Kidney (tissue), 14 donors: ENCODE data around the gene S100A4. TPM values are rescaled to one million over a fixed set of nuclear protein-coding genes. Genes with fewer than 3 reads are reported as not detected.

Source experiments
- DNase-seq, 5 donors: peaks; one replicate each; pipeline ENCODE4 v3.0.0-alpha.2; 2013 to 2020
- FAIRE-seq: peaks from 2 replicates; lab custom pipeline; 2012; peaks lifted over from hg19 to GRCh38; lab: Jason Lieb, UNC
- H3K27ac ChIP-seq, 2 donors: one replicate each; pipeline ENCODE4 v1.7.0; 2013; ENCODE audit warnings: low read depth in 2 of 2, low read length in 2 of 2, inconsistent platforms in 1 of 2
- H3K27me3 ChIP-seq: one replicate; pipeline ENCODE4 v1.7.1; 2013; ENCODE audit warnings: low read length, inconsistent platforms; ENCODE audit not compliant: control insufficient read depth, insufficient read depth
- H3K36me3 ChIP-seq, 3 donors: one replicate each; pipeline versions ENCODE4 v1.7.0 to v1.7.1; 2013; ENCODE audit warnings: low read length in 3 of 3, control low read depth in 1 of 3, inconsistent platforms in 1 of 3; ENCODE audit not compliant: insufficient read depth in 3 of 3, control insufficient read depth in 2 of 3
- H3K4me1 ChIP-seq, 3 donors: one replicate each; pipeline versions ENCODE4 v1.7.0 to v1.7.1; 2013; ENCODE audit warnings: low read length in 3 of 3, inconsistent platforms in 1 of 3, low read depth in 1 of 3; ENCODE audit not compliant: control insufficient read depth in 2 of 3, insufficient read depth in 2 of 3
- H3K4me3 ChIP-seq, 3 donors: one replicate each; pipeline versions ENCODE4 v1.7.0 to v1.8.1; 2013; ENCODE audit warnings: low read length in 3 of 3, control low read depth in 1 of 3, inconsistent platforms in 1 of 3
- H3K9ac ChIP-seq, 3 donors: one replicate each; pipeline versions ENCODE4 v1.7.0 to v1.7.1; 2013; ENCODE audit warnings: low read length in 3 of 3, control low read depth in 1 of 3, inconsistent platforms in 1 of 3
- H3K9me3 ChIP-seq, 3 donors: one replicate each; pipeline versions ENCODE4 v1.7.0 to v1.7.1; 2013; ENCODE audit warnings: low read length in 3 of 3, control low read depth in 1 of 3, inconsistent platforms in 1 of 3; ENCODE audit not compliant: control insufficient read depth in 2 of 3, insufficient read depth in 1 of 3
- intact Hi-C: fragments of 100-400 bp; cut with DNase I; formaldehyde crosslinking; loops from one replicate; pipeline ENCODE4 v1.11.1; 2022
- polyA plus RNA-seq: library from polyadenylated mRNA; stranded (reverse); fragments of 350-450 nt; fragmentation: Illumina TruSeq; extraction: RNeasy Lipid Tissue Mini Kit (QIAGEN cat#74804); gene quantifications from one replicate; pipeline ENCODE4 v1.2.3, GENCODE V29; 2014; ENCODE audit warnings: low read depth, low replicate concordance; ENCODE audit not compliant: insufficient read depth
- total RNA-seq: library from RNA; stranded (reverse); fragmentation: NEBNext Ultra II Directional; extraction: Animal tissue kit (Norgen Biotek cat#: 25700); gene quantifications from one replicate; pipeline ENCODE4 v1.2.1, GENCODE V29; 2021
- TF ChIP-seq, protein P1 (sequence below): IDR thresholded peaks from 3 replicates; pipeline ENCODE4 v1.5.1; 2012; ENCODE audit warnings: mild to moderate bottlenecking, moderate library complexity, borderline replicate concordance; ENCODE audit not compliant: insufficient read depth; ENCODE audit errors: extremely low read depth
- donor health status: control.
- donor health status: control.
- donor health status: control.
- donor health status: control.
- donor health status: control.
- donor health status: DM: yes; HTN: yes; CAD: no.
- donor health status: Normal renal cell carcinoma (clear cell type).

The S100A4 gene
- total and polyA plus RNA-seq, 2 donors from 2014 or later = 141 to 204 TPM

DNA sequence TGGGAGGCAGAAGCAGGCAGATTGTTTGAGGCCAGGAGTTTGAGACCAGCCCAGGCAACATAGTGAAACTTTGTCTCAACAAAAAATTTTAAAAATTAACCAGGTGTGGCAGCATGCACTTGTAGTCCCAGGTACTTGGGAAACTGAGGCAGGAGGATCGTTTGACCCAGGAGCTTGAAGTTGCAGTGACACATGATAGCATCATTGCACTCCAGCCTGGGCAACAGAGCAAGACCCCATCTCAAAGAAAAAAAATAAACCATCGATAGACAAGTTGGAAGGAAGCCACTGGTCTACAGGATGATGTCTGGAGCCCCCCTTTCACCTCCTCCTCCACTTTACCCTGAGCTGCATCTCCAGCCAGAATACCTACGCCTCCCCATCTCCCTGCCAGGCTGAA lies 26.4 kb downstream of the S100A4 start:
- FAIRE-seq (no peak), DNase-seq (no peak)
- intact Hi-C loops = no loop called here
- Histone ChIP-seq H3K9ac (no peak overlapping the region), H3K27me3 (no peaks in the 10 kb centered on the region), H3K4me3 (no peak overlapping the region), H3K27ac (no peak overlapping the region), H3K36me3 (no peaks in the 10 kb centered on the region), H3K4me1 (peaks cover 0 to 3% (median 0%) of the 10 kb centered on the region in 3 donors), H3K9me3 (no peaks in the 10 kb centered on the region)
- TF ChIP-seq, protein P1, sequence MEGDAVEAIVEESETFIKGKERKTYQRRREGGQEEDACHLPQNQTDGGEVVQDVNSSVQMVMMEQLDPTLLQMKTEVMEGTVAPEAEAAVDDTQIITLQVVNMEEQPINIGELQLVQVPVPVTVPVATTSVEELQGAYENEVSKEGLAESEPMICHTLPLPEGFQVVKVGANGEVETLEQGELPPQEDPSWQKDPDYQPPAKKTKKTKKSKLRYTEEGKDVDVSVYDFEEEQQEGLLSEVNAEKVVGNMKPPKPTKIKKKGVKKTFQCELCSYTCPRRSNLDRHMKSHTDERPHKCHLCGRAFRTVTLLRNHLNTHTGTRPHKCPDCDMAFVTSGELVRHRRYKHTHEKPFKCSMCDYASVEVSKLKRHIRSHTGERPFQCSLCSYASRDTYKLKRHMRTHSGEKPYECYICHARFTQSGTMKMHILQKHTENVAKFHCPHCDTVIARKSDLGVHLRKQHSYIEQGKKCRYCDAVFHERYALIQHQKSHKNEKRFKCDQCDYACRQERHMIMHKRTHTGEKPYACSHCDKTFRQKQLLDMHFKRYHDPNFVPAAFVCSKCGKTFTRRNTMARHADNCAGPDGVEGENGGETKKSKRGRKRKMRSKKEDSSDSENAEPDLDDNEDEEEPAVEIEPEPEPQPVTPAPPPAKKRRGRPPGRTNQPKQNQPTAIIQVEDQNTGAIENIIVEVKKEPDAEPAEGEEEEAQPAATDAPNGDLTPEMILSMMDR = no peak

DNA sequence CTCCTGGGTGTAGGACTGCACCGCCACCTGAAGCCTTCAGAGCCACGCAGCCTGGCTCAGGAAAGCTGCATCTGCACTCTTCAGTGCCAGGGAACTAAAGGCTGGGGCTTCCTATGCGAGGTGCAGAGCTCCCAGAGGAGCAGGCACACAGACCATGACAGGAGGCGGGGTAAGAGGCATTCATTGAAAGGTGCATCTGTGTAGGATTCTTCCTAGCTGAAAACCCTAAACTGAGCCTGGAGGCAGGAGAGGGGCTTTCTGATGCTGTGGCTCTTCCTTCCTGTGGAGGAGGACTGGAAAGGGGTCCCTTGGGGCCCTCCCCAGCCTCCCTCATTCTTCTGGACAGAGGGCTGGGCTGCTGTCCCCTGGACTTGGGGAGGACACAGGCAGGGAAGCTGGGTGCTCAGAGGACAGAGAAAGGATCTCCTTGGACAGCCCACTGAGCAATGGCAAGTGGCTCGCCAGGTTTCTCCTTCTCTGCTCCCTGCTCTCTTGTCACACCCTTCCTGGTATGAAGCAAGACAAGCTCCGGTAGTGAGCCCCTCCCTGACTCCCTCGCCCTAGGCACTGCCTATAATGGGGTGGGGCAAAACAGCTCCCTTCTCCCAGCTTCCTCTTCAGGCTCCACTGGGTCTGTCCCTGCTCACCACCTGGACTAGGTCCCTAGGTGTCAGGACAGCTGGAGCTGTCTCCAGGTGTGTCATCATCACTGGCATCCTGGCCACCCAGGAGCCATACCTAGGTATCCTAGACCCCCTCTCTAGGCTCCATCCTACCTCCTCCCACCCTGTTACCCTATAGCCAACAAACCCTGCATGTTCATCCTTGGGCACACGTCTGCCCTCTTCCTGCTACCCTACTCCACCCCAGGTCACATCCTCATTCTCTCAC lies 29.9 kb downstream of the S100A4 start:
- H3K36me3 ChIP-seq = no peaks in the 10 kb centered on the region
- H3K27ac ChIP-seq = no peak overlapping the region
- no peak overlapping the region for H3K9ac ChIP-seq
- FAIRE-seq = no peak
- DNase-seq = no peak
- intact Hi-C loops = no loop called here
- H3K9me3 ChIP-seq = no peaks in the 10 kb centered on the region
- no peaks in the 10 kb centered on the region for H3K27me3 ChIP-seq
- peaks cover 0 to 3% (median 0%) of the 10 kb centered on the region in 3 donors for H3K4me1 ChIP-seq
- TF ChIP-seq, protein P1 = no peak
- H3K4me3 ChIP-seq = no peak overlapping the region

DNA sequence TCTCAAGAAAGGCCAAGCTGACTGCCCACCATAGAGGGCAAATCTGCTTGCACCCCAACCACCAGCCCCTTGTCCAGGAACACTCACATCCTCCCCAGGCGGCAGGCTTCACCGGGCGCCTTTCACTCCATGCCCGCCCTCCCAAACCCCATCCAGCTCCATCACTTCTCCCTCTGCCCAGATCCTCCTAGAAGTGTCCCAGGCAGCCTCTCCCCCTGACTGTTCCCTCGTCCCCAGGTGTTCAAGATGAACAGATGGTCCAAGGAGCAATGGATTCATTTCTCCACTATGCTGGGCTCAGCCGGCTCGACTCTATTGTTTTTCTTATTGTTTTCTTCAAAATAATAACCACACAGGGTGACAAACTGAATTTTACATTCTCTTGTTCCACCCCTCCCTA lies 31.9 kb downstream of the S100A4 start:
- DNase-seq (no peak), FAIRE-seq (no peak)
- H3K9ac ChIP-seq = no peak overlapping the region
- H3K27ac ChIP-seq = no peak overlapping the region
- no peaks in the 10 kb centered on the region for H3K9me3 ChIP-seq
- H3K4me3 ChIP-seq = no peak overlapping the region
- TF ChIP-seq, protein P1 = no peak
- no peaks in the 10 kb centered on the region for H3K36me3 ChIP-seq
- intact Hi-C loops = loop anchor here (5.0 kb wide), 1 partner anchor 54 kb away; the partner anchor contains the start of gene S100A2
- peaks cover 0 to 3% (median 0%) of the 10 kb centered on the region in 3 donors for H3K4me1 ChIP-seq
- no peaks in the 10 kb centered on the region for H3K27me3 ChIP-seq
